ENCODE measurements around the gene RHOB. TPM values are rescaled to one million over a fixed set of nuclear protein-coding genes. Genes with fewer than 3 reads are reported as not detected.
A peak's percentile ranks its signal among the peaks of the same experiment; 100 is the strongest.
"Not testable (repeated sequence)": the region's sequence is repeated elsewhere in the genome, so short reads cannot be mapped to it uniquely, and the experiment has no call there.

Gene RHOB
- total RNA-seq, 2 donors from 2014 or later, result 6.8 to 25.8 TPM

- not testable (repeated sequence) for H3K27ac Mint-ChIP-seq; ATAC-seq (replicated peaks); H3K4me3 Mint-ChIP-seq; H3K36me3 Mint-ChIP-seq (ENCODE audit: low read depth); H3K27me3 Mint-ChIP-seq; H3K4me1 Mint-ChIP-seq; H3K9me3 Mint-ChIP-seq
Observed at GRCh38 chr2:20417230-20417821, 29.5 kb upstream of the RHOB start.

- no peaks in the 10 kb centered on the region for H3K4me1 Mint-ChIP-seq
- H3K27ac Mint-ChIP-seq, result no peak overlapping the region
- no peaks in the 10 kb centered on the region for H3K9me3 Mint-ChIP-seq
- H3K27me3 Mint-ChIP-seq, result peaks cover 3% of the 10 kb centered on the region
- H3K36me3 Mint-ChIP-seq (ENCODE audit: low read depth), result no peaks in the 10 kb centered on the region
- ATAC-seq (replicated peaks), result no peak
- no peak overlapping the region for H3K4me3 Mint-ChIP-seq
Observed at GRCh38 chr2:20418519-20418918, 28.4 kb upstream of the RHOB start.

GRCh38 chr2:20419007-20419576 lies 27.8 kb upstream of the RHOB start:
- ATAC-seq (replicated peaks), result no peak
- H3K4me3 Mint-ChIP-seq, result no peak overlapping the region
- H3K27ac Mint-ChIP-seq, result no peak overlapping the region
- no peaks in the 10 kb centered on the region for H3K9me3 Mint-ChIP-seq
- no peaks in the 10 kb centered on the region for H3K36me3 Mint-ChIP-seq (ENCODE audit: low read depth)
- no peaks in the 10 kb centered on the region for H3K4me1 Mint-ChIP-seq
- peaks cover 3% of the 10 kb centered on the region for H3K27me3 Mint-ChIP-seq

- Mint-ChIP-seq H3K4me1 (peaks cover 1% of the 10 kb centered on the region), H3K27me3 (peaks cover 3% of the 10 kb centered on the region), H3K36me3 (ENCODE audit: low read depth) (no peaks in the 10 kb centered on the region), H3K27ac (no peak overlapping the region), H3K4me3 (no peak overlapping the region), H3K9me3 (no peaks in the 10 kb centered on the region)
- ATAC-seq (replicated peaks), result no peak
Observed at GRCh38 chr2:20419752-20420151, 27.1 kb upstream of the RHOB start.

- no peak for ATAC-seq (replicated peaks)
- Mint-ChIP-seq H3K4me3 (no peak overlapping the region), H3K36me3 (ENCODE audit: low read depth) (no peaks in the 10 kb centered on the region), H3K27me3 (peaks cover 3% of the 10 kb centered on the region), H3K4me1 (peaks cover 7% of the 10 kb centered on the region), H3K9me3 (no peaks in the 10 kb centered on the region), H3K27ac (no peak overlapping the region)
Observed at GRCh38 chr2:20421336-20421987, 25.4 kb upstream of the RHOB start.

GRCh38 chr2:20421988-20422370 lies 24.9 kb upstream of the RHOB start:
- H3K36me3 Mint-ChIP-seq (ENCODE audit: low read depth), result no peaks in the 10 kb centered on the region
- H3K4me1 Mint-ChIP-seq, result peaks cover 7% of the 10 kb centered on the region
- peaks cover 3% of the 10 kb centered on the region for H3K27me3 Mint-ChIP-seq
- no peaks in the 10 kb centered on the region for H3K9me3 Mint-ChIP-seq
- no peak for ATAC-seq (replicated peaks)
- no peak overlapping the region for H3K4me3 Mint-ChIP-seq
- H3K27ac Mint-ChIP-seq, result no peak overlapping the region

- Mint-ChIP-seq H3K9me3 (no peaks in the 10 kb centered on the region), H3K36me3 (ENCODE audit: low read depth) (no peaks in the 10 kb centered on the region), H3K4me3 (no peak overlapping the region), H3K4me1 (peaks cover 7% of the 10 kb centered on the region), H3K27ac (no peak overlapping the region), H3K27me3 (no peaks in the 10 kb centered on the region)
- peak; percentile 30 for ATAC-seq (replicated peaks)
Observed at GRCh38 chr2:20422402-20423271, 24.2 kb upstream of the RHOB start.

- ATAC-seq (replicated peaks), result no peak
- no peaks in the 10 kb centered on the region for H3K36me3 Mint-ChIP-seq (ENCODE audit: low read depth)
- H3K9me3 Mint-ChIP-seq, result no peaks in the 10 kb centered on the region
- H3K4me1 Mint-ChIP-seq, result peaks cover 7% of the 10 kb centered on the region
- peak overlapping the region; percentile 74 for H3K27ac Mint-ChIP-seq
- H3K4me3 Mint-ChIP-seq, result no peak overlapping the region
- H3K27me3 Mint-ChIP-seq, result no peaks in the 10 kb centered on the region
Observed at GRCh38 chr2:20423359-20423758, 23.5 kb upstream of the RHOB start.

GRCh38 chr2:20423847-20424246 lies 23.0 kb upstream of the RHOB start:
- Mint-ChIP-seq H3K27me3 (no peaks in the 10 kb centered on the region), H3K36me3 (ENCODE audit: low read depth) (no peaks in the 10 kb centered on the region), H3K27ac (peak overlapping the region; percentile 74), H3K4me1 (peaks cover 7% of the 10 kb centered on the region), H3K4me3 (no peak overlapping the region), H3K9me3 (no peaks in the 10 kb centered on the region)
- ATAC-seq (replicated peaks), result no peak

- peaks cover 7% of the 10 kb centered on the region for H3K4me1 Mint-ChIP-seq
- peak overlapping the region; percentile 16 for H3K4me3 Mint-ChIP-seq
- H3K36me3 Mint-ChIP-seq (ENCODE audit: low read depth), result no peaks in the 10 kb centered on the region
- peak overlapping the region; percentile 84 for H3K27ac Mint-ChIP-seq
- H3K27me3 Mint-ChIP-seq, result peaks cover under 1% of the 10 kb centered on the region
- ATAC-seq (replicated peaks), result peak; percentile 45
- H3K9me3 Mint-ChIP-seq, result no peaks in the 10 kb centered on the region
Observed at GRCh38 chr2:20424300-20425290, 22.3 kb upstream of the RHOB start.

- Mint-ChIP-seq H3K27ac (peak overlapping the region; percentile 84), H3K4me1 (peaks cover 14% of the 10 kb centered on the region), H3K27me3 (peaks cover 5% of the 10 kb centered on the region), H3K4me3 (peak overlapping the region; percentile 16), H3K36me3 (ENCODE audit: low read depth) (no peaks in the 10 kb centered on the region), H3K9me3 (no peaks in the 10 kb centered on the region)
- ATAC-seq (replicated peaks), result no peak
Observed at GRCh38 chr2:20425371-20425881, 21.4 kb upstream of the RHOB start.

GRCh38 chr2:20425884-20426283 lies 21.0 kb upstream of the RHOB start:
- H3K27ac Mint-ChIP-seq, result no peak overlapping the region
- ATAC-seq (replicated peaks), result no peak
- peaks cover 5% of the 10 kb centered on the region for H3K27me3 Mint-ChIP-seq
- no peak overlapping the region for H3K4me3 Mint-ChIP-seq
- H3K36me3 Mint-ChIP-seq (ENCODE audit: low read depth), result no peaks in the 10 kb centered on the region
- no peaks in the 10 kb centered on the region for H3K9me3 Mint-ChIP-seq
- H3K4me1 Mint-ChIP-seq, result peaks cover 16% of the 10 kb centered on the region

- H3K4me3 Mint-ChIP-seq, result no peak overlapping the region
- no peaks in the 10 kb centered on the region for H3K36me3 Mint-ChIP-seq (ENCODE audit: low read depth)
- no peak overlapping the region for H3K27ac Mint-ChIP-seq
- peaks cover 20% of the 10 kb centered on the region for H3K4me1 Mint-ChIP-seq
- peaks cover 5% of the 10 kb centered on the region for H3K27me3 Mint-ChIP-seq
- no peak for ATAC-seq (replicated peaks)
- H3K9me3 Mint-ChIP-seq, result no peaks in the 10 kb centered on the region
Observed at GRCh38 chr2:20427931-20428526, 18.8 kb upstream of the RHOB start.
